Mesendoderm (in vitro differentiated cells): Measurements from ENCODE around the gene ACSL5.

Experiments used
- DNase-seq: peaks from one replicate; pipeline ENCODE4 v3.0.0; 2013
- H2AK5ac ChIP-seq: 2 replicates; pipeline ENCODE4 v1.6.1; 2013; ENCODE audit warnings: low read length, inconsistent platforms
- H2BK120ac ChIP-seq: 2 replicates; pipeline ENCODE4 v1.6.1; 2013; ENCODE audit warnings: low read depth, mild to moderate bottlenecking, low read length, moderate library complexity, mixed read lengths
- H2BK15ac ChIP-seq: replicated peaks from 2 replicates; pipeline ENCODE4 v1.6.1; 2013; ENCODE audit warnings: low read depth, mild to moderate bottlenecking, moderate library complexity
- H2BK5ac ChIP-seq: 2 replicates; pipeline ENCODE4 v1.6.1; 2013; ENCODE audit warnings: low read length, inconsistent platforms
- H3K18ac ChIP-seq: 2 replicates; pipeline ENCODE4 v1.6.1; 2013; ENCODE audit warnings: mild to moderate bottlenecking, low read length, mixed read lengths
- H3K23ac ChIP-seq: one replicate; pipeline ENCODE4 v1.6.1; 2013; ENCODE audit warnings: low read length
- H3K27ac ChIP-seq: 2 replicates; pipeline ENCODE4 v1.5.1; 2013; ENCODE audit warnings: low read depth, mild to moderate bottlenecking, inconsistent platforms, low read length, moderate library complexity
- H3K27me3 ChIP-seq: 2 replicates; pipeline ENCODE4 v1.6.1; 2013; ENCODE audit warnings: low read length, control low read depth, mild to moderate bottlenecking, inconsistent platforms; ENCODE audit not compliant: insufficient read depth, poor library complexity
- H3K36me3 ChIP-seq: 2 replicates; pipeline ENCODE4 v1.6.1; 2013; ENCODE audit warnings: low read length, inconsistent platforms; ENCODE audit not compliant: control insufficient read depth, insufficient read depth
- H3K4ac ChIP-seq: one replicate; pipeline ENCODE4 v1.6.1; 2013; ENCODE audit warnings: low read depth, mild to moderate bottlenecking, low read length, moderate library complexity
- H3K4me1 ChIP-seq: 2 replicates; pipeline ENCODE4 v1.6.1; 2013; ENCODE audit warnings: low read depth, low read length, inconsistent platforms; ENCODE audit not compliant: control insufficient read depth
- H3K4me2 ChIP-seq: 2 replicates; pipeline ENCODE4 v1.6.1; 2013; ENCODE audit warnings: low read length
- H3K4me3 ChIP-seq: 2 replicates; pipeline ENCODE4 v1.5.1; 2013; ENCODE audit warnings: mild to moderate bottlenecking, low read length
- H3K56ac ChIP-seq: one replicate; pipeline ENCODE4 v1.6.1; 2013; ENCODE audit warnings: low read length
- H3K79me1 ChIP-seq: 2 replicates; pipeline ENCODE4 v1.6.1; 2013; ENCODE audit warnings: low read length, inconsistent platforms
- H3K79me2 ChIP-seq: 2 replicates; pipeline ENCODE4 v1.6.1; 2013; ENCODE audit warnings: mild to moderate bottlenecking, low read length; ENCODE audit not compliant: control insufficient read depth, insufficient read depth
- H3K9ac ChIP-seq: 2 replicates; pipeline ENCODE4 v1.6.1; 2013; ENCODE audit warnings: low read length, inconsistent platforms
- H4K5ac ChIP-seq: one replicate; pipeline ENCODE4 v1.6.1; 2013; ENCODE audit warnings: low read length
- H4K8ac ChIP-seq: one replicate; pipeline ENCODE4 v1.6.1; 2013; ENCODE audit warnings: low read depth, mild to moderate bottlenecking, control low read depth, low read length, moderate library complexity
- WGBS: extraction: QIAGEN DNeasy Blood & Tissue Kit; methylation state at CpG from one replicate; pipeline ENCODE4 v1.1.7; 2013; ENCODE audit warnings: low lambda C conversion rate, missing lambda C conversion rate; ENCODE audit not compliant: insufficient coverage; ENCODE audit errors: extremely low coverage; 5-methylcytosine and 5-hydroxymethylcytosine counted together

The ACSL5 gene

DNA sequence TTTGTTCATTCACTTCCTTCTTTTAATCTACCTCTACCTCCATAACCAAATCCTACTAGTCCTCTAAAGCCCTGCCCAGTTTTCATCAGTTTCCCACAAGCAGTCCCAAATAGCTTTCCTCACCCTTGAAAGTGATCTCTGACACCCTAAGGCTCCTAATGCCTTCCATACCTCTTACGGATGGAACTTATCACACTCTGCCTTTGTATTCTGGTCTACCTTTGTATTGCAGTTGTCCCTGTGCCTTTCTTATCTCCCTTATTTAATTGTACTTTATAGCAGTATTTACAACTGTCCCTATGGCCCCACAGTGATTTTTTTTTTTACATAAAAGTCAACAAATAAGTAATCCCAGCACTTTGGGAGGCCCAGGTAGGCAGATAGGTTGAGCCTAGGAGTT, 33.8 kb downstream of the ACSL5 start:
- WGBS, result no CpG with 5 or more reads among the region's 1 CpG
- Histone ChIP-seq H2BK120ac (no peak overlapping the region), H2BK15ac (no peak overlapping the region), H3K4me3 (no peak overlapping the region), H3K9ac (no peak overlapping the region), H2BK5ac (no peak overlapping the region), H3K79me2 (no peaks in the 10 kb centered on the region), H3K56ac (no peak overlapping the region), H3K4me2 (no peak overlapping the region), H3K27me3 (no peaks in the 10 kb centered on the region), H2AK5ac (no peak overlapping the region), H4K5ac (no peak overlapping the region), H3K36me3 (no peaks in the 10 kb centered on the region), H4K8ac (no peak overlapping the region), H3K4ac (no peak overlapping the region), H3K27ac (no peak overlapping the region), H3K4me1 (no peaks in the 10 kb centered on the region), H3K79me1 (no peaks in the 10 kb centered on the region), H3K23ac (no peak overlapping the region), H3K18ac (no peak overlapping the region)
- no peak for DNase-seq

DNA sequence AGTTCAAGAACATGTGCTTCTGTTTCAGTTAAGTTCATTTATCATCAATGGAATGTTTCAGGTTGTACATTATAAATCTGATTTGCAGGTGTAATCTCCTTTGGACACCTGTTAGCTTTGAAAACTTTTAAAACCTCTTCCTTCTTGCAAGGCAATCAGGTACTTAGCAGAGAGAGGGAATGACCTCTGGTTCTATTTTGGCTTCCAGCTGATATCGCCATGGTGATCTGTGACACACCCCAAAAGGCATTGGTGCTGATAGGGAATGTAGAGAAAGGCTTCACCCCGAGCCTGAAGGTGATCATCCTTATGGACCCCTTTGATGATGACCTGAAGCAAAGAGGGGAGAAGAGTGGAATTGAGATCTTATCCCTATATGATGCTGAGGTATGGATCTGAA, 35.4 kb downstream of the ACSL5 start:
- WGBS, result no CpG with 5 or more reads among the region's 2 CpGs
- DNase-seq, result peak; percentile 30
- Histone ChIP-seq H3K27me3 (no peaks in the 10 kb centered on the region), H3K4me3 (no peak overlapping the region), H3K4ac (no peak overlapping the region), H3K18ac (no peak overlapping the region), H3K79me1 (no peaks in the 10 kb centered on the region), H3K79me2 (no peaks in the 10 kb centered on the region), H2BK15ac (no peak overlapping the region), H3K9ac (no peak overlapping the region), H3K56ac (no peak overlapping the region), H2BK120ac (no peak overlapping the region), H2BK5ac (no peak overlapping the region), H3K23ac (no peak overlapping the region), H2AK5ac (no peak overlapping the region), H4K5ac (no peak overlapping the region), H3K4me2 (no peak overlapping the region), H3K36me3 (no peaks in the 10 kb centered on the region), H4K8ac (no peak overlapping the region), H3K27ac (no peak overlapping the region), H3K4me1 (no peaks in the 10 kb centered on the region)

DNA sequence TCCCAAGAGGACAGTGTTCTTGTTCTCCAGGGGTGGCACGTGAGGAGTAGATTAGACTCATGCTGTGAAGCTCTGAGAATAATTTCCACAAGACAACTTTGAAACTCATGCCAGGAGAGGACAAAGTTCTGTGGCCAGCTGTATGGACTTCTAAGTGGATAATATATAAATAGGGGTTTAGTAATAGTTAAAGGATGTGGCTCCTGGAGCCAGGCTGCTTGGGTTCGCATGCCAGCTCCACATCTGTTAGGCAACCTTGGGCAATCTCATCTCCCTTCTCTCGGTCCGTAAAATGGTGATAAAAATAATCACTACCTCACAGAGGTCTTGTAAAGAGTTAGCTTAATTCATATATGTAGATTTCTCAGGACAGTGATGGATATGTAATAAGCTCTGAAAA, 35.8 kb downstream of the ACSL5 start:
- H2BK120ac ChIP-seq, result no peak overlapping the region
- no peak overlapping the region for H3K27ac ChIP-seq
- H3K79me2 ChIP-seq, result no peaks in the 10 kb centered on the region
- WGBS, result no CpG with 5 or more reads among the region's 4 CpGs
- no peaks in the 10 kb centered on the region for H3K4me1 ChIP-seq
- H3K36me3 ChIP-seq, result no peaks in the 10 kb centered on the region
- no peak overlapping the region for H3K9ac ChIP-seq
- no peak overlapping the region for H3K4ac ChIP-seq
- no peak overlapping the region for H2BK15ac ChIP-seq
- no peak overlapping the region for H2BK5ac ChIP-seq
- no peak overlapping the region for H3K4me2 ChIP-seq
- no peak overlapping the region for H4K5ac ChIP-seq
- no peak overlapping the region for H3K56ac ChIP-seq
- no peak overlapping the region for H3K4me3 ChIP-seq
- H3K27me3 ChIP-seq, result no peaks in the 10 kb centered on the region
- H4K8ac ChIP-seq, result no peak overlapping the region
- no peak overlapping the region for H2AK5ac ChIP-seq
- no peak overlapping the region for H3K23ac ChIP-seq
- no peak for DNase-seq
- H3K79me1 ChIP-seq, result no peaks in the 10 kb centered on the region
- no peak overlapping the region for H3K18ac ChIP-seq

DNA sequence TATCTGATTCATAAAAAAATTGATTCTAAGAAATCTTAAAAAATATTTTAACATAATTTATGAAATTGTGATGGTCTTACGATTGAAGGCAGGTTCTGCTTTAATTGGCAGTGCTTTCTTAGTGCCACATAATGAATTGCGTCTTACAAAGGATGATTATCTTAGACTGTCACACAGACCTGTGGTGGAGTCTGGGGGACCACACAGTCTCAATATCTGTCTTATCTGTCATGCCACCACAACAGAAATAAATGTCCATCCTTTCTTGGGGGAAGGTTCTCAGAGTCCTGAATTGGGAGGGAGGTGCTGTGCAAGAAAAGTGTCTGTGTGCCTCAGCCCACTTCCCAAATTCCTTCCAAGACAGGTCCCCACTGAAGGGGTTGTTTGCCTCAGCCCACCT, 38.8 kb downstream of the ACSL5 start:
- no peak for DNase-seq
- H2BK15ac ChIP-seq, result no peak overlapping the region
- no peak overlapping the region for H3K23ac ChIP-seq
- H2AK5ac ChIP-seq, result no peak overlapping the region
- no peaks in the 10 kb centered on the region for H3K36me3 ChIP-seq
- no peaks in the 10 kb centered on the region for H3K4me1 ChIP-seq
- no peaks in the 10 kb centered on the region for H3K79me1 ChIP-seq
- no peak overlapping the region for H3K4me2 ChIP-seq
- no peak overlapping the region for H2BK5ac ChIP-seq
- no peaks in the 10 kb centered on the region for H3K79me2 ChIP-seq
- WGBS, result no CpG with 5 or more reads among the region's 2 CpGs
- H2BK120ac ChIP-seq, result no peak overlapping the region
- H3K56ac ChIP-seq, result no peak overlapping the region
- H3K27me3 ChIP-seq, result no peaks in the 10 kb centered on the region
- H3K9ac ChIP-seq, result no peak overlapping the region
- no peak overlapping the region for H3K4ac ChIP-seq
- H4K8ac ChIP-seq, result no peak overlapping the region
- no peak overlapping the region for H3K18ac ChIP-seq
- H3K27ac ChIP-seq, result no peak overlapping the region
- no peak overlapping the region for H3K4me3 ChIP-seq
- no peak overlapping the region for H4K5ac ChIP-seq

DNA sequence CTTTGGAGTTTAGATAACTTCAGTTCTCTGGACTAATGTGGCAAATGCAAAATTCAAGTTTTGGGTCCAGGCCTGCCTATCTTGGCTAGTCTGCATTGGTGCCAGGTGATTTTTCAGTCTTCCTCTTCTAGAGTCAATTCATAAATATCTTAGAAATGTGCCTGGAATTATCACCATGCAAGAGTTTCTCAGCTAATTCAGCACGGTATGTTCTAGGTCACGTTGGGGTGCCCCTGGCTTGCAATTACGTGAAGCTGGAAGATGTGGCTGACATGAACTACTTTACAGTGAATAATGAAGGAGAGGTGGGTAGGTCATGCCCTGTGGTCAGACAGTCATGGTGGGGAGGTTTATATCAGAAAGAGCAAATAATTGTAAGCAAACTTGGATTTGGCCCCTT, 47.8 kb downstream of the ACSL5 start:
- no peak overlapping the region for H4K8ac ChIP-seq
- H2AK5ac ChIP-seq, result no peak overlapping the region
- H2BK5ac ChIP-seq, result no peak overlapping the region
- DNase-seq, result no peak
- no peaks in the 10 kb centered on the region for H3K79me2 ChIP-seq
- no peak overlapping the region for H3K4ac ChIP-seq
- no peak overlapping the region for H2BK120ac ChIP-seq
- H4K5ac ChIP-seq, result no peak overlapping the region
- no peaks in the 10 kb centered on the region for H3K4me1 ChIP-seq
- H3K27ac ChIP-seq, result no peak overlapping the region
- no peaks in the 10 kb centered on the region for H3K27me3 ChIP-seq
- no peak overlapping the region for H3K23ac ChIP-seq
- H3K56ac ChIP-seq, result no peak overlapping the region
- no peaks in the 10 kb centered on the region for H3K36me3 ChIP-seq
- H3K4me2 ChIP-seq, result no peak overlapping the region
- H3K18ac ChIP-seq, result no peak overlapping the region
- WGBS, result no CpG with 5 or more reads among the region's 3 CpGs
- H3K9ac ChIP-seq, result no peak overlapping the region
- H3K79me1 ChIP-seq, result no peaks in the 10 kb centered on the region
- H2BK15ac ChIP-seq, result no peak overlapping the region
- no peak overlapping the region for H3K4me3 ChIP-seq

DNA sequence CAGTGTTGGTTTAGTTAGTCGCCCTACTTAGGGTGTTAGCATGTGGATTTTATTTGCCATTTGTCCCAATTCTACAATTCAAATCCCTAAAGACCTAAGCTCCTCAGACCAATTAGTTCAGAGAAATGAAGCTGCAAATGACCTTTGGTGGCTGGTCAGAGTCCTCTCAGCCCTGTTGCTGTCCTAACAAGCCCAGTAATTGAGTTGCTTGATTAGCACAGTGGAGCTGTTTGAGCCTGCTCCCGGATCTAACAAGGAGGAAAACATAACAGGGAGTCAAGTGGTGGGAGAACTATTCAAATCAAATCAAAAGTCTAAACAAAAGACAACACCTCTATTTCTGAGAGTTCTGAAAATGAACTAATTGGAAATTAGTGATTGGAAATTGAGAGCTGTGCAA, 50.7 kb downstream of the ACSL5 start:
- no peak overlapping the region for H3K18ac ChIP-seq
- H3K4me2 ChIP-seq, result no peak overlapping the region
- H3K27me3 ChIP-seq, result no peaks in the 10 kb centered on the region
- H3K4ac ChIP-seq, result no peak overlapping the region
- H3K36me3 ChIP-seq, result no peaks in the 10 kb centered on the region
- H3K79me2 ChIP-seq, result no peaks in the 10 kb centered on the region
- DNase-seq, result no peak
- no peak overlapping the region for H2AK5ac ChIP-seq
- no peaks in the 10 kb centered on the region for H3K79me1 ChIP-seq
- H2BK5ac ChIP-seq, result no peak overlapping the region
- H2BK120ac ChIP-seq, result no peak overlapping the region
- H3K9ac ChIP-seq, result no peak overlapping the region
- H3K4me3 ChIP-seq, result no peak overlapping the region
- H2BK15ac ChIP-seq, result no peak overlapping the region
- no peak overlapping the region for H4K8ac ChIP-seq
- H3K56ac ChIP-seq, result no peak overlapping the region
- H3K27ac ChIP-seq, result no peak overlapping the region
- H3K23ac ChIP-seq, result no peak overlapping the region
- no peak overlapping the region for H4K5ac ChIP-seq
- no CpG with 5 or more reads among the region's 2 CpGs for WGBS
- H3K4me1 ChIP-seq, result peaks cover 3% of the 10 kb centered on the region
